ENCODE data around the gene TRDN. TPM values are rescaled to one million over a fixed set of nuclear protein-coding genes. Genes with fewer than 3 reads are reported as not detected.

The TRDN gene
- total and polyA plus RNA-seq, 2 donors (not counting 1 experiment from before 2014, with no cell fraction given): not detected

DNA sequence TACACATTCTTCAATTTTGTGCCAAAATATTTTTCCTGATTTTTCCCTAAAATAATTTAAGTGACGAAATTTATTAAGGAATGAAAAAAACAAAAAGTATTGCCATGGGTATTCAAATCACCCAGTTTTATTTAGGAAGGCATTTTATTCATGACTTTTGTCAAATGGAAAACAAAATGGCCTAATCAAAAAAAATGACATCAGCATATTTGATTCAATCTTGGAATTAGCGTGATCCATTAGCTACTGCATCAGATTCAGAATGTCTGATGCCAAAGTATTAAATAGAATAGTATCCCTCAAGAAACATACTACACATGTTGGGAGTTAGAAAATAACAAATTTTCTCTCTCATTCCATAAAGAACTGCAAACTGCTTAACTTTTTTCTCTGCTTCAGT lies 129.2 kb downstream of the TRDN start:
- H4K20me1 ChIP-seq (ENCODE audit: control insufficient read depth, extremely low read depth, insufficient read depth, low read length): no peaks in the 10 kb centered on the region
- no peak overlapping the region for H3K4me2 ChIP-seq (ENCODE audit: extremely low read depth, insufficient read depth, low read length)
- H3K9me3 ChIP-seq (ENCODE audit: control insufficient read depth, insufficient read depth, low read depth, low read length): no peaks in the 10 kb centered on the region
- no peak overlapping the region for H3K27ac ChIP-seq (ENCODE audit: insufficient read depth, low read length)
- no peaks in the 10 kb centered on the region for H3K4me1 ChIP-seq (ENCODE audit: control insufficient read depth, extremely low read depth, insufficient read depth, low read length)
- H3K4me3 ChIP-seq (replicated peaks in 1 of 4; ENCODE audit: control extremely low read depth in 1 of 4, insufficient read depth in 1 of 4, low read depth in 3 of 4, low read length in 4 of 4): no peak overlapping the region
- no peak for DNase-seq (ENCODE audit: low read depth in 2 of 2)
- no peak overlapping the region for H3K9ac ChIP-seq (ENCODE audit: insufficient read depth, low read length)
- no peaks in the 10 kb centered on the region for H3K36me3 ChIP-seq (ENCODE audit: control insufficient read depth, insufficient read depth, low read length)
- no peaks in the 10 kb centered on the region for H3K27me3 ChIP-seq (ENCODE audit: control insufficient read depth, insufficient read depth, low read length)
- TF ChIP-seq, protein P1, sequence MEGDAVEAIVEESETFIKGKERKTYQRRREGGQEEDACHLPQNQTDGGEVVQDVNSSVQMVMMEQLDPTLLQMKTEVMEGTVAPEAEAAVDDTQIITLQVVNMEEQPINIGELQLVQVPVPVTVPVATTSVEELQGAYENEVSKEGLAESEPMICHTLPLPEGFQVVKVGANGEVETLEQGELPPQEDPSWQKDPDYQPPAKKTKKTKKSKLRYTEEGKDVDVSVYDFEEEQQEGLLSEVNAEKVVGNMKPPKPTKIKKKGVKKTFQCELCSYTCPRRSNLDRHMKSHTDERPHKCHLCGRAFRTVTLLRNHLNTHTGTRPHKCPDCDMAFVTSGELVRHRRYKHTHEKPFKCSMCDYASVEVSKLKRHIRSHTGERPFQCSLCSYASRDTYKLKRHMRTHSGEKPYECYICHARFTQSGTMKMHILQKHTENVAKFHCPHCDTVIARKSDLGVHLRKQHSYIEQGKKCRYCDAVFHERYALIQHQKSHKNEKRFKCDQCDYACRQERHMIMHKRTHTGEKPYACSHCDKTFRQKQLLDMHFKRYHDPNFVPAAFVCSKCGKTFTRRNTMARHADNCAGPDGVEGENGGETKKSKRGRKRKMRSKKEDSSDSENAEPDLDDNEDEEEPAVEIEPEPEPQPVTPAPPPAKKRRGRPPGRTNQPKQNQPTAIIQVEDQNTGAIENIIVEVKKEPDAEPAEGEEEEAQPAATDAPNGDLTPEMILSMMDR (conservative IDR thresholded peaks at IDR 0.05 in 1 of 2, IDR thresholded peaks at IDR 0.05 in 1 of 2; ENCODE audit: low read depth in 1 of 2, low read length in 2 of 2): no peak
- TF ChIP-seq EZH2 (IDR thresholded peaks at IDR 0.05; ENCODE audit: low read length, missing control alignments): no peak
- H3K79me2 ChIP-seq (ENCODE audit: control insufficient read depth, insufficient read depth, low read length): no peaks in the 10 kb centered on the region
- H2AFZ ChIP-seq (ENCODE audit: low read length): no peak overlapping the region

DNA sequence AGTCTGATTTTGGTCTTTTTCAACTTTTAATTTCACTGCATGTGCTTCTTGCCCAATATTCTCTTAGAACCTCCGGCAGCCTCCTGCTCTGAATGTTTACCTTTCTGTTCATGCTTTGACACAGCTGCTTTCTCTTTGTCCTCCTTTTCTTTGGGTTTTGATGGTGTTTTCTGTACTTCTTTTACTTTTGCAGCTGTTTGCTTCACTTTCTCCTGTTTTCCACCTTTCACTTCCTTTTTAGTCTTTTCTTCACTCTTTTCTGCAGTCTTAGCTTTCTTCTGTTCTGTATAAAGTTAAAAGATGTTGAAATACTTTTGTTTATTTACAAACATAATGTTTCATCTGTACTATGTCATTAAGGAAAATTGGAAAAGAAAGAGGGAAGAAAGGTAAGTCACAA lies 133.1 kb downstream of the TRDN start:
- Histone ChIP-seq H3K36me3 (ENCODE audit: control insufficient read depth, insufficient read depth, low read length) (no peaks in the 10 kb centered on the region), H3K4me2 (ENCODE audit: extremely low read depth, insufficient read depth, low read length) (no peak overlapping the region), H3K9me3 (ENCODE audit: control insufficient read depth, insufficient read depth, low read depth, low read length) (no peaks in the 10 kb centered on the region), H3K4me3 (replicated peaks in 1 of 4; ENCODE audit: control extremely low read depth in 1 of 4, insufficient read depth in 1 of 4, low read depth in 3 of 4, low read length in 4 of 4) (no peak overlapping the region), H3K79me2 (ENCODE audit: control insufficient read depth, insufficient read depth, low read length) (no peaks in the 10 kb centered on the region), H3K4me1 (ENCODE audit: control insufficient read depth, extremely low read depth, insufficient read depth, low read length) (no peaks in the 10 kb centered on the region), H4K20me1 (ENCODE audit: control insufficient read depth, extremely low read depth, insufficient read depth, low read length) (no peaks in the 10 kb centered on the region), H3K27ac (ENCODE audit: insufficient read depth, low read length) (no peak overlapping the region), H3K9ac (ENCODE audit: insufficient read depth, low read length) (no peak overlapping the region), H2AFZ (ENCODE audit: low read length) (no peak overlapping the region), H3K27me3 (ENCODE audit: control insufficient read depth, insufficient read depth, low read length) (no peaks in the 10 kb centered on the region)
- no peak for DNase-seq (ENCODE audit: low read depth in 2 of 2)
- no peak for TF ChIP-seq EZH2 (IDR thresholded peaks at IDR 0.05; ENCODE audit: low read length, missing control alignments)
- TF ChIP-seq, protein P1 (conservative IDR thresholded peaks at IDR 0.05 in 1 of 2, IDR thresholded peaks at IDR 0.05 in 1 of 2; ENCODE audit: low read depth in 1 of 2, low read length in 2 of 2): no peak

DNA sequence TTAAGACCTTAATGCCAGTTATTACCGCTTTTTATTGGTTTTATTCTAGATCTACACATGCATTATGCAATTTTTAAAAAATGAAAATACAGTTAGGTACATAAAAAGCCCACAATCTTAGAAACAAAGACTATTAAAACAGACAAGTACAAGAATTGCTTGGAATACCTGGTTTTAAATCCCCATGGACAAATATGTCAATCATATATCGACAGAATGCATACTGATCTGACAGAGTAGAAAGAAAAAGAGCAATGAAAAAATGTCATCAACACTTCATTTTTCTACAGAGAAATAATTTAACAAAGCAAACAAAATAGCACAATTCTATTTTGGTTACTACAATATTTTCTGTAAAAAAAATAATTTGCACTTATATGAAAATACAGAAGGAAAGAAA lies 139.7 kb downstream of the TRDN start:
- DNase-seq (ENCODE audit: low read depth in 2 of 2): no peak
- TF ChIP-seq, protein P1 (conservative IDR thresholded peaks at IDR 0.05 in 1 of 2, IDR thresholded peaks at IDR 0.05 in 1 of 2; ENCODE audit: low read depth in 1 of 2, low read length in 2 of 2): no peak
- TF ChIP-seq EZH2 (IDR thresholded peaks at IDR 0.05; ENCODE audit: low read length, missing control alignments): no peak
- H2AFZ ChIP-seq (ENCODE audit: low read length): no peak overlapping the region

More for the DNA sequence above, 139.7 kb downstream of the TRDN start:
- H3K4me3 ChIP-seq (replicated peaks in 1 of 4; ENCODE audit: control extremely low read depth in 1 of 4, insufficient read depth in 1 of 4, low read depth in 3 of 4, low read length in 4 of 4): no peak overlapping the region
- no peaks in the 10 kb centered on the region for H3K4me1 ChIP-seq (ENCODE audit: control insufficient read depth, extremely low read depth, insufficient read depth, low read length)
- no peak overlapping the region for H3K9ac ChIP-seq (ENCODE audit: insufficient read depth, low read length)
- H3K27me3 ChIP-seq (ENCODE audit: control insufficient read depth, insufficient read depth, low read length): no peaks in the 10 kb centered on the region
- H3K4me2 ChIP-seq (ENCODE audit: extremely low read depth, insufficient read depth, low read length): no peak overlapping the region
- H3K36me3 ChIP-seq (ENCODE audit: control insufficient read depth, insufficient read depth, low read length): no peaks in the 10 kb centered on the region
- no peak overlapping the region for H3K27ac ChIP-seq (ENCODE audit: insufficient read depth, low read length)
- no peaks in the 10 kb centered on the region for H4K20me1 ChIP-seq (ENCODE audit: control insufficient read depth, extremely low read depth, insufficient read depth, low read length)
- no peaks in the 10 kb centered on the region for H3K9me3 ChIP-seq (ENCODE audit: control insufficient read depth, insufficient read depth, low read depth, low read length)
- H3K79me2 ChIP-seq (ENCODE audit: control insufficient read depth, insufficient read depth, low read length): no peaks in the 10 kb centered on the region
